Measurements from ENCODE around the gene MACROD2.

- TF ChIP-seq CTCF (conservative IDR thresholded peaks at IDR 0.05) (no peak), ZFX (IDR thresholded peaks at IDR 0.05) (no peak)
These were observed 1444.2 kb downstream of the MACROD2 start for GRCh38 chr20:15439551-15439950.
